Caco-2 (cell line): Measurements from ENCODE around the gene ZNF273. TPM values are rescaled to one million over a fixed set of nuclear protein-coding genes. Genes with fewer than 3 reads are reported as not detected.

Experiments
- BruUV-seq: library from RNA; stranded (reverse); fragments of 400-500 nt; replicated peaks from 2 replicates; lab custom pipeline; 2021; lab: Mats Ljungman, UMichigan
- CTCF ChIA-PET: fragments of 300-600 bp; sonication (Branson Sonifier 250); formaldehyde crosslinking; loops from one replicate; lab custom pipeline; 2022; ENCODE audit warnings: antibody characterized with exemption; lab: Charles Lee
- POLR2A ChIA-PET: fragments of 300-600 bp; sonication (Branson Sonifier 250); formaldehyde crosslinking; loops from one replicate; lab custom pipeline; 2022; ENCODE audit warnings: antibody characterized with exemption; lab: Charles Lee
- DNase-seq, 2 experiments: peaks; one replicate each; pipeline versions ENCODE4 v3.0.0 to v3.0.0-alpha.2; 2020 to 2022
- H3K27me3 ChIP-seq: replicated peaks from 2 replicates; pipeline ENCODE4 v1.6.0; 2011; ENCODE audit warnings: low read length; ENCODE audit not compliant: control insufficient read depth, insufficient read depth
- H3K36me3 ChIP-seq: 2 replicates; pipeline ENCODE4 v1.5.1; 2011; ENCODE audit warnings: low read length; ENCODE audit not compliant: control insufficient read depth, insufficient read depth
- H3K4me1 ChIP-seq: fragments of 250-450 bp; sonication (Bioruptor Pico); 2 replicates; pipeline ENCODE4 v1.5.1; 2020; ENCODE audit warnings: mild to moderate bottlenecking
- H3K4me3 ChIP-seq: 2 replicates; pipeline ENCODE4 v1.5.1; 2011; ENCODE audit warnings: low read depth, mild to moderate bottlenecking, control low read depth, low read length
- H3K9me3 ChIP-seq: fragments of 250-450 bp; sonication (Bioruptor Pico); 2 replicates; pipeline ENCODE4 v1.5.1; 2020; ENCODE audit warnings: mild to moderate bottlenecking, moderate library complexity
- H3K27ac Mint-ChIP-seq: one replicate; pipeline ENCODE4 v1.8.0; 2022; ENCODE audit warnings: mixed read lengths; ENCODE audit not compliant: unreplicated experiment
- H3K27me3 Mint-ChIP-seq: one replicate; pipeline ENCODE4 v1.8.0; 2022; ENCODE audit warnings: mixed read lengths; ENCODE audit not compliant: insufficient read depth, unreplicated experiment
- H3K36me3 Mint-ChIP-seq: one replicate; pipeline ENCODE4 v1.8.0; 2022; ENCODE audit warnings: mild to moderate bottlenecking, mixed read lengths; ENCODE audit not compliant: insufficient read depth, unreplicated experiment
- H3K4me1 Mint-ChIP-seq: one replicate; pipeline ENCODE4 v1.8.0; 2022; ENCODE audit warnings: low read depth, mixed read lengths; ENCODE audit not compliant: unreplicated experiment
- H3K4me3 Mint-ChIP-seq: one replicate; pipeline ENCODE4 v1.8.0; 2022; ENCODE audit warnings: mild to moderate bottlenecking, moderate library complexity, mixed read lengths; ENCODE audit not compliant: unreplicated experiment
- H3K9me3 Mint-ChIP-seq: one replicate; pipeline ENCODE4 v1.8.0; 2022; ENCODE audit warnings: mixed read lengths; ENCODE audit not compliant: unreplicated experiment
- intact Hi-C: fragments of 100-400 bp; cut with micrococcal nuclease; formaldehyde crosslinking; loops from one replicate; pipeline ENCODE4 v1.10.0; 2022; ENCODE audit not compliant: unreplicated experiment
- total RNA-seq: library from RNA; stranded (reverse); gene quantifications from 2 replicates; pipeline ENCODE4 v1.2.3, GENCODE V29; 2022
- TF ChIP-seq, protein P1 (sequence below), 2 experiments: fragments of 200-600 bp in 1 of 2; IDR thresholded peaks; 1 replicate in 1 of 2; 2 replicates in 1 of 2; pipeline versions ENCODE4 v1.5.1 to v1.8.0; 2011 to 2022; ENCODE audit warnings: antibody characterized with exemption in 1 of 2, control low read depth in 1 of 2, inconsistent platforms in 1 of 2, low read depth in 1 of 2, low read length in 1 of 2, mild to moderate bottlenecking in 1 of 2, moderate library complexity in 1 of 2; ENCODE audit not compliant: insufficient read depth in 1 of 2, severe bottlenecking in 1 of 2, unreplicated experiment in 1 of 2

Gene ZNF273
- total RNA-seq, 1 experiment from 2014 or later, result 10.1 TPM

GRCh38 chr7:64874114-64874513 lies 29.0 kb upstream of the ZNF273 start:
- Histone ChIP-seq H3K36me3 (no peaks in the 10 kb centered on the region), H3K9me3 (peaks cover 14% of the 10 kb centered on the region), H3K27me3 (no peaks in the 10 kb centered on the region), H3K4me1 (no peaks in the 10 kb centered on the region), H3K4me3 (no peak overlapping the region)
- CTCF ChIA-PET, result no interaction called here
- BruUV-seq, result no TSS peak
- intact Hi-C loops, result no loop called here
- Mint-ChIP-seq H3K27ac (no peak overlapping the region), H3K36me3 (no peaks in the 10 kb centered on the region), H3K9me3 (peaks cover 28% of the 10 kb centered on the region), H3K27me3 (peaks cover 3% of the 10 kb centered on the region), H3K4me3 (no peak overlapping the region), H3K4me1 (no peaks in the 10 kb centered on the region)
- POLR2A ChIA-PET, result no interaction called here
- TF ChIP-seq, protein P1, sequence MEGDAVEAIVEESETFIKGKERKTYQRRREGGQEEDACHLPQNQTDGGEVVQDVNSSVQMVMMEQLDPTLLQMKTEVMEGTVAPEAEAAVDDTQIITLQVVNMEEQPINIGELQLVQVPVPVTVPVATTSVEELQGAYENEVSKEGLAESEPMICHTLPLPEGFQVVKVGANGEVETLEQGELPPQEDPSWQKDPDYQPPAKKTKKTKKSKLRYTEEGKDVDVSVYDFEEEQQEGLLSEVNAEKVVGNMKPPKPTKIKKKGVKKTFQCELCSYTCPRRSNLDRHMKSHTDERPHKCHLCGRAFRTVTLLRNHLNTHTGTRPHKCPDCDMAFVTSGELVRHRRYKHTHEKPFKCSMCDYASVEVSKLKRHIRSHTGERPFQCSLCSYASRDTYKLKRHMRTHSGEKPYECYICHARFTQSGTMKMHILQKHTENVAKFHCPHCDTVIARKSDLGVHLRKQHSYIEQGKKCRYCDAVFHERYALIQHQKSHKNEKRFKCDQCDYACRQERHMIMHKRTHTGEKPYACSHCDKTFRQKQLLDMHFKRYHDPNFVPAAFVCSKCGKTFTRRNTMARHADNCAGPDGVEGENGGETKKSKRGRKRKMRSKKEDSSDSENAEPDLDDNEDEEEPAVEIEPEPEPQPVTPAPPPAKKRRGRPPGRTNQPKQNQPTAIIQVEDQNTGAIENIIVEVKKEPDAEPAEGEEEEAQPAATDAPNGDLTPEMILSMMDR (IDR thresholded peaks at IDR 0.05; ENCODE audit: insufficient read depth in 1 of 2, low read depth in 1 of 2, low read length in 1 of 2, severe bottlenecking in 1 of 2, unreplicated experiment in 1 of 2), result no peak
- peak in 1 of 2 experiments; percentile 6 for DNase-seq

- BruUV-seq, result no TSS peak
- no peak overlapping the region for H3K4me3 ChIP-seq
- Mint-ChIP-seq H3K4me1 (no peaks in the 10 kb centered on the region), H3K9me3 (peaks cover 28% of the 10 kb centered on the region), H3K4me3 (no peak overlapping the region), H3K27ac (no peak overlapping the region), H3K27me3 (peaks cover 3% of the 10 kb centered on the region), H3K36me3 (no peaks in the 10 kb centered on the region)
- ChIA-PET CTCF (no interaction called here), POLR2A (no interaction called here)
- TF ChIP-seq, protein P1 (IDR thresholded peaks at IDR 0.05; ENCODE audit: insufficient read depth in 1 of 2, low read depth in 1 of 2, low read length in 1 of 2, severe bottlenecking in 1 of 2, unreplicated experiment in 1 of 2), result no peak
- H3K36me3 ChIP-seq, result no peaks in the 10 kb centered on the region
- no peaks in the 10 kb centered on the region for H3K4me1 ChIP-seq
- intact Hi-C loops, result no loop called here
- DNase-seq, result peak in 1 of 2 experiments; percentile 8
- peaks cover 17% of the 10 kb centered on the region for H3K9me3 ChIP-seq
- no peaks in the 10 kb centered on the region for H3K27me3 ChIP-seq
Observed at GRCh38 chr7:64874562-64875250, 28.4 kb upstream of the ZNF273 start.

DNA sequence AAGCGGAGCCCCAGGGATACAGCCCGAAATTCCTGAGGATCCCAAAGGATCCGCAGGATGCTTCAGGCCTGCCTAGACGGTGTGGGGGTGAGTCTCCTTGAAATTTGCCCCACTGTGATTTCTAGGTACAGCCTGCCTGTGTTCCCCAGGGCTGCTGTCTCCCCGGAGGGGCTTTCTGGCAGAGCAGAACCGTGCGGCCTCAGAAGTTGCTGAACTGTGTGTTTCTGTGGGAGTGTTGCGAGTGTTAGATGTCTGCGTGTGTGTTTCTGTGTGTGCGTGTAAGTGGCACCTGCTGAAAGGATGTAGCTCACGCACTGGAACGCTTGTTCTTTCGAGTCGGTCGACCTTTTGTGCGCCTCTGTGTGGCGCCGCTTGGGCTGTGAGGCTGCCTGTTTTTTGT lies 27.8 kb upstream of the ZNF273 start:
- peak in 1 of 2 experiments; percentile 13 for DNase-seq
- POLR2A ChIA-PET, result no interaction called here
- Mint-ChIP-seq H3K27me3 (peaks cover 3% of the 10 kb centered on the region), H3K36me3 (no peaks in the 10 kb centered on the region), H3K4me3 (no peak overlapping the region), H3K4me1 (no peaks in the 10 kb centered on the region), H3K9me3 (peaks cover 28% of the 10 kb centered on the region), H3K27ac (no peak overlapping the region)
- Histone ChIP-seq H3K4me3 (no peak overlapping the region), H3K9me3 (peaks cover 18% of the 10 kb centered on the region), H3K36me3 (no peaks in the 10 kb centered on the region), H3K4me1 (no peaks in the 10 kb centered on the region), H3K27me3 (no peaks in the 10 kb centered on the region)
- CTCF ChIA-PET, result no interaction called here
- BruUV-seq, result no TSS peak
- intact Hi-C loops, result no loop called here
- TF ChIP-seq, protein P1 (IDR thresholded peaks at IDR 0.05; ENCODE audit: insufficient read depth in 1 of 2, low read depth in 1 of 2, low read length in 1 of 2, severe bottlenecking in 1 of 2, unreplicated experiment in 1 of 2), result no peak
